Endothelial cell of umbilical vein (primary cell): ENCODE measurements around the gene EXD3. TPM values are rescaled to one million over a fixed set of nuclear protein-coding genes. Genes with fewer than 3 reads are reported as not detected.

Experiments
- BruUV-seq: library from RNA; stranded (reverse); fragments of 400-500 nt; replicated peaks from 2 replicates; lab custom pipeline; 2021; lab: Mats Ljungman, UMichigan
- CTCF ChIA-PET: fragments of 300-600, 350-600 bp; sonication (Branson Sonifier 250); formaldehyde crosslinking; loops from one replicate; lab custom pipeline; 2021; ENCODE audit warnings: antibody characterized with exemption, inconsistent platforms; lab: Charles Lee
- POLR2A ChIA-PET: fragments of 300-600, 350-600 bp; sonication (Branson Sonifier 250); formaldehyde crosslinking; loops from one replicate; lab custom pipeline; 2021; ENCODE audit warnings: antibody characterized with exemption, inconsistent platforms; lab: Charles Lee
- DNase-seq: peaks from one replicate; pipeline ENCODE4 v3.0.0-alpha.2; 2011; ENCODE audit warnings: low read depth, low spot score
- FAIRE-seq: peaks from 2 replicates; lab custom pipeline; 2011; peaks lifted over from hg19 to GRCh38; lab: Jason Lieb, UNC
- H2AFZ ChIP-seq: 2 replicates; pipeline ENCODE4 v1.6.0; 2012; ENCODE audit warnings: low read depth, low read length, control low read depth, inconsistent platforms
- H3K27ac ChIP-seq: 2 replicates; pipeline ENCODE4 v1.5.1; 2011; ENCODE audit warnings: low read depth, mild to moderate bottlenecking, control low read depth, low read length, moderate library complexity; ENCODE audit not compliant: insufficient read depth
- H3K27me3 ChIP-seq, 2 experiments: 2 replicates each; pipeline versions ENCODE4 v1.6.0 to v1.6.1; 2011; ENCODE audit warnings: low read length in 2 of 2, mixed read lengths in 1 of 2; ENCODE audit not compliant: control insufficient read depth in 2 of 2, insufficient read depth in 2 of 2
- H3K36me3 ChIP-seq, 2 experiments: 2 replicates in 1 of 2; 3 replicates in 1 of 2; pipeline ENCODE4 v1.5.1; 2011; ENCODE audit warnings: low read length in 2 of 2, mild to moderate bottlenecking in 1 of 2, moderate library complexity in 1 of 2; ENCODE audit not compliant: control insufficient read depth in 2 of 2, insufficient read depth in 2 of 2; ENCODE audit errors: extremely low read depth in 1 of 2
- H3K4me1 ChIP-seq: 3 replicates; pipeline ENCODE4 v1.5.1; 2011; ENCODE audit warnings: mild to moderate bottlenecking, low read length; ENCODE audit not compliant: control insufficient read depth, insufficient read depth; ENCODE audit errors: extremely low read depth
- H3K4me2 ChIP-seq: 2 replicates; pipeline ENCODE4 v1.6.1; 2011; ENCODE audit warnings: low read length, control low read depth, mixed read lengths; ENCODE audit not compliant: insufficient read depth
- H3K4me3 ChIP-seq, 3 experiments: fragments of 200-600 bp in 1 of 3; sonication (generic), shearing (Covaris generic) in 1 of 3; replicated peaks in 1 of 3; 2 replicates each; pipeline ENCODE4 v1.5.1; 2011 to 2016; ENCODE audit warnings: control low read depth in 3 of 3, low read length in 3 of 3, mild to moderate bottlenecking in 2 of 3, inconsistent platforms in 1 of 3, low read depth in 1 of 3, moderate library complexity in 1 of 3; ENCODE audit not compliant: insufficient read depth in 1 of 3
- H3K79me2 ChIP-seq: 2 replicates; pipeline ENCODE4 v1.6.0; 2012; ENCODE audit warnings: low read length, inconsistent platforms; ENCODE audit not compliant: control insufficient read depth, insufficient read depth
- H3K9ac ChIP-seq: replicated peaks from 2 replicates; pipeline ENCODE3; 2011; ENCODE audit warnings: low read length, control low read depth; ENCODE audit not compliant: insufficient read depth; ENCODE audit errors: extremely low read depth
- H3K9me1 ChIP-seq: replicated peaks from 3 replicates; pipeline ENCODE4 v1.6.0; 2011; ENCODE audit warnings: mild to moderate bottlenecking, low read length; ENCODE audit not compliant: control insufficient read depth, insufficient read depth; ENCODE audit errors: extremely low read depth
- H3K9me3 ChIP-seq: replicated peaks from 2 replicates; pipeline ENCODE4 v1.5.1; 2012; ENCODE audit warnings: low read length, inconsistent platforms; ENCODE audit not compliant: control insufficient read depth, insufficient read depth
- H4K20me1 ChIP-seq: replicated peaks from 2 replicates; pipeline ENCODE3; 2011; ENCODE audit warnings: mild to moderate bottlenecking, low read length; ENCODE audit not compliant: control insufficient read depth, insufficient read depth; ENCODE audit errors: extremely low read depth
- EZH2 ChIP-seq: IDR thresholded peaks from 2 replicates; pipeline ENCODE4 v1.6.1; 2012; ENCODE audit warnings: borderline replicate concordance, low read depth, mild to moderate bottlenecking, moderate library complexity, low read length, inconsistent platforms; ENCODE audit not compliant: severe bottlenecking
- FOS ChIP-seq: IDR thresholded peaks from 2 replicates; pipeline ENCODE4 v1.6.1; 2011; ENCODE audit warnings: mild to moderate bottlenecking, low read length, moderate library complexity, borderline replicate concordance; ENCODE audit not compliant: insufficient read depth
- GATA2 ChIP-seq: IDR thresholded peaks from 2 replicates; pipeline ENCODE4 v1.7.0; 2011; ENCODE audit warnings: low read depth, mild to moderate bottlenecking, moderate library complexity, mixed read lengths, low read length; ENCODE audit not compliant: insufficient read length, insufficient read depth
- MYC ChIP-seq: IDR thresholded peaks from one replicate; pipeline ENCODE4 v1.6.1; 2011; ENCODE audit warnings: mild to moderate bottlenecking, low read depth, low read length
- POLR2A ChIP-seq: IDR thresholded peaks from 2 replicates; pipeline ENCODE4 v1.6.1; 2012; ENCODE audit warnings: low read depth, mild to moderate bottlenecking, control low read depth, low read length
- POLR2AphosphoS5 ChIP-seq: IDR thresholded peaks from 2 replicates; pipeline ENCODE4 v1.6.1; 2012; ENCODE audit warnings: low read depth, mild to moderate bottlenecking, control low read depth, low read length, moderate library complexity; ENCODE audit not compliant: insufficient read depth
- dilution Hi-C: fragments of 300-500 bp; cut with MboI; formaldehyde crosslinking; loops from one replicate; pipeline ENCODE4 v1.15.0; 2019; ENCODE audit warnings: low sequenced_read_pairs; ENCODE audit not compliant: extremely low pct_ligation_motif_present
- intact Hi-C: fragments of 100-400 bp; cut with micrococcal nuclease; formaldehyde crosslinking; loops from one replicate; pipeline ENCODE4 v1.10.0; 2022
- polyA plus RNA-seq, 4 experiments: library from polyadenylated mRNA; depleted of rRNA in 3 of 4; stranded (reverse) in 3 of 4; unstranded in 1 of 4; fragments of >200 nt; gene quantifications; 2 replicates each; pipeline versions ENCODE4 v1.2.1 to v1.2.3, GENCODE V29; 2011 to 2012; ENCODE audit warnings: missing spikeins in 1 of 4
- total RNA-seq: library from RNA; stranded (reverse); gene quantifications from 2 replicates; pipeline ENCODE4 v1.2.3, GENCODE V29; 2021
- TF ChIP-seq, protein P1 (sequence below): IDR thresholded peaks from 2 replicates; pipeline ENCODE4 v1.6.1; 2011; ENCODE audit not compliant: insufficient read depth, insufficient read length
- TF ChIP-seq, protein P2 (sequence below), 2 donors: IDR thresholded peaks; 1 replicate in 1 of 2; 2 replicates in 1 of 2; pipeline ENCODE4 v1.5.1; 2011; ENCODE audit warnings: low read length in 2 of 2, mild to moderate bottlenecking in 2 of 2, moderate library complexity in 2 of 2, control low read depth in 1 of 2, inconsistent platforms in 1 of 2, low read depth in 1 of 2; ENCODE audit not compliant: insufficient read depth in 1 of 2; ENCODE audit errors: extremely low read depth in 1 of 2

Gene EXD3
- total and polyA plus RNA-seq, 2 donors (not counting 3 experiments of a cell fraction or from before 2014, with no cell fraction given), result 17.7 to 30.3 TPM

DNA sequence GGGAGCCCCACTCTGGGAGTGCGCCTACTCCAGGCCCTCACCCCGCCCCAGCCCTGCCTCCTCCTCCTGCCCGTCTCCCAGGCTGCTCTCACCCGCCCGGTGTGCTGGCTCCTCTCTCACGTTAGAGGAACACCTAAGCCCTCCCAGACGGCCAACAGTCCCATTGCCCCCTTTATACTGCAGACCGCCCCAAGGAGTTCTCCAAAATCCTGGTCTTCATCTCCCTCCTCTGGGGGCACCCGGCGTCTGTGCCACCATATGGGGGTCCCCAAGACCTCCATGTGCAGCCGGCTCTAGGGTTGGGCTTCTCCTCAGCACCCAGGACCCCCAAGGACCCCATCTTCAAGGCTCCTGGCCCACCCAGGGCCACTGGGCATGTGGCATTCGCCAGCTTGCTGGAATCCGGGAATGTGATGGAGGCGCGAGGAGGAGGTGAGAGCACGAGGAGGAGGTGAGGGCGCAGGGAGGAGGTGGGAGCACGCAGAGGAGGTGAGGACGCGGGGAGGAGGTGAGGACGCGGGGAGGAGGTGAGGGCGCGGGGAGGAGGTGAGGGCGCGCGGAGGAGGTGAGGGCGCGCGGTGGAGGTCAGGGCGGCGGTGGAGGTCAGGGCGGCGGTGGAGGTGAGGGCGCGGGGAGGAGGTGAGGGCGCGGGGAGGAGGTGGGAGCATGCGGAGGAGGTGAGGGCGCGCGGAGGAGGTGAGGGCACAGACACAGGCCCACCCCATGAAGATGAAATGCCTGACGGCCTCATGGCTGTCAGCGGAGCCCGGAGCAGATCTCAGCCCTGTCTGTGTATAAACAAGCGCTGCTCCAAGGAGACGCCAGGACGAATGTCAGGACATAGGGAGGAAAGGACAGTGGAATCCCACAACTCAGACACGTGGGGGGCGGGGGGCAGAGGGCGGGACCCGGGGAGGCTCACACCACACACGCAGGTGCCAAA lies 41.2 kb downstream of the EXD3 start:
- no peak overlapping the region for H2AFZ ChIP-seq
- H3K4me3 ChIP-seq, result no peak overlapping the region
- no peaks in the 10 kb centered on the region for H3K36me3 ChIP-seq
- intact Hi-C loops (no loop called here), dilution Hi-C loops (no loop called here)
- FAIRE-seq (no peak), DNase-seq (no peak)
- H3K4me1 ChIP-seq, result no peaks in the 10 kb centered on the region
- no peaks in the 10 kb centered on the region for H3K9me3 ChIP-seq
- POLR2A ChIA-PET, result no interaction called here
- H4K20me1 ChIP-seq, result no peaks in the 10 kb centered on the region
- no peaks in the 10 kb centered on the region for H3K9me1 ChIP-seq
- BruUV-seq, result no TSS peak
- H3K4me2 ChIP-seq, result no peak overlapping the region
- no peak overlapping the region for H3K9ac ChIP-seq
- H3K27me3 ChIP-seq, result no peaks in the 10 kb centered on the region
- CTCF ChIA-PET, result interaction anchor here (0.6 kb wide), 1 partner anchor 13 kb away, joined by 3 read pairs; no protein-coding TSS in a partner anchor
- TF ChIP-seq MYC (no peak), POLR2AphosphoS5 (no peak), POLR2A (no peak), GATA2 (no peak), EZH2 (no peak), FOS (no peak)
- TF ChIP-seq, protein P1, sequence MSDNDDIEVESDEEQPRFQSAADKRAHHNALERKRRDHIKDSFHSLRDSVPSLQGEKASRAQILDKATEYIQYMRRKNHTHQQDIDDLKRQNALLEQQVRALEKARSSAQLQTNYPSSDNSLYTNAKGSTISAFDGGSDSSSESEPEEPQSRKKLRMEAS, result no peak
- TF ChIP-seq, protein P2, sequence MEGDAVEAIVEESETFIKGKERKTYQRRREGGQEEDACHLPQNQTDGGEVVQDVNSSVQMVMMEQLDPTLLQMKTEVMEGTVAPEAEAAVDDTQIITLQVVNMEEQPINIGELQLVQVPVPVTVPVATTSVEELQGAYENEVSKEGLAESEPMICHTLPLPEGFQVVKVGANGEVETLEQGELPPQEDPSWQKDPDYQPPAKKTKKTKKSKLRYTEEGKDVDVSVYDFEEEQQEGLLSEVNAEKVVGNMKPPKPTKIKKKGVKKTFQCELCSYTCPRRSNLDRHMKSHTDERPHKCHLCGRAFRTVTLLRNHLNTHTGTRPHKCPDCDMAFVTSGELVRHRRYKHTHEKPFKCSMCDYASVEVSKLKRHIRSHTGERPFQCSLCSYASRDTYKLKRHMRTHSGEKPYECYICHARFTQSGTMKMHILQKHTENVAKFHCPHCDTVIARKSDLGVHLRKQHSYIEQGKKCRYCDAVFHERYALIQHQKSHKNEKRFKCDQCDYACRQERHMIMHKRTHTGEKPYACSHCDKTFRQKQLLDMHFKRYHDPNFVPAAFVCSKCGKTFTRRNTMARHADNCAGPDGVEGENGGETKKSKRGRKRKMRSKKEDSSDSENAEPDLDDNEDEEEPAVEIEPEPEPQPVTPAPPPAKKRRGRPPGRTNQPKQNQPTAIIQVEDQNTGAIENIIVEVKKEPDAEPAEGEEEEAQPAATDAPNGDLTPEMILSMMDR (IDR thresholded peaks at IDR 0.05; ENCODE audit: extremely low read depth in 1 of 2, insufficient read depth in 1 of 2, low read depth in 1 of 2, low read length in 2 of 2), result no peak
- no peak overlapping the region for H3K27ac ChIP-seq
- H3K79me2 ChIP-seq, result no peaks in the 10 kb centered on the region
